NCI-H2107 treated with DMSO at 0.1 percent for 48 hours (cell line): ENCODE measurements around the gene FTH1.

Experiments used
- DNase-seq: peaks from one replicate; lab custom pipeline; 2025; ENCODE audit not compliant: unreplicated experiment; lab: John Stamatoyannopoulos, UW

The FTH1 gene

DNA sequence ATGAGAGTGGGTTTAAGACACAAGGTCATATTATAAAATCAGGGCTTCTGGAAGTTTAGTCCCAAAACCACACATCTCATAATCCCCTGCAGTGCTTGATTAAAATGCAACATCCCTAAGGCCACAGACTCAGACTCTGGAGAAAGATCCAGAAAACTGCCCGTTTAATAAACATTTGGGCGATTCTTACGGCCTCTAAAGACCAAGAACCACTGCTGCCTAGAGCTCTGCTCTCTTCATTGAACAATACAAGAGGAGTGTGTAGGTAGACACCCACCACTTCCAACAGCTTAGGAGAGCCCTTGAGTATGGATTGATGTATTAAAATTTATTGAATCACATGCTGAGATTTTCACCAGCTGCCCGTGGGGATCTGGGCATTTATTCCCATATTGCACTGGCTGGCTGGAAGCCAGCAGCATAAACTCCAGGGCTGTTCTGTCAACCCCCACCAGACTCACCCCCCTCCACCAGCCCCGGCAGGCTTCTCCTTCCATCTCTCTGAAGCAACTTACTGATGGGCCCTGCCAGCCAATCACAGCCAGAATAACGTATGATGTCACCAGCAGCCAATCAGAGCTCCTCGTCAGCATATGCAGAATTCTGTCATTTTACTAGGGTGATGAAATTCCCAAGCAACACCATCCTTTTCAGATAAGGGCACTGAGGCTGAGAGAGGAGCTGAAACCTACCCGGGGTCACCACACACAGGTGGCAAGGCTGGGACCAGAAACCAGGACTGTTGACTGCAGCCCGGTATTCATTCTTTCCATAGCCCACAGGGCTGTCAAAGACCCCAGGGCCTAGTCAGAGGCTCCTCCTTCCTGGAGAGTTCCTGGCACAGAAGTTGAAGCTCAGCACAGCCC is 18.0 kb downstream of the FTH1 start:
- peak; percentile 94 for DNase-seq

DNA sequence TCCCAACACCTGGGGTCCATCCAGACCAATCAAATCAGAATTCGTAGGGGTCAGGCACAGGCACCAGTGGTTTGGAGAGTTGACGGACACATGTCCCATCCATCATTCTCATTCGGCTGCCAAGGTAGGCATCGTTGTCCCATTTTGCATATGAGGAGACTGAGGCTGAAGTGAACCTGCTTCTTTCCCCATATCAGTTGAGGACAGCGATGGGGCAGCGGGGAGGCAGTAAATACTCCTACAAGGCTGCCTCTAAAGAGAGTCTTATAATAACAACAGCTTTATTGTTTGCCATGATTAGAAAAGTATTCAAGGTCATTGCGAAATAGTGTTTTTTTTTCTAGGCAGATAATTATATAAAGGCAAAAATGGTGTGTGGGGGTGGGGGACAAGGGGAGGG is 18.9 kb downstream of the FTH1 start:
- DNase-seq, result no peak

DNA sequence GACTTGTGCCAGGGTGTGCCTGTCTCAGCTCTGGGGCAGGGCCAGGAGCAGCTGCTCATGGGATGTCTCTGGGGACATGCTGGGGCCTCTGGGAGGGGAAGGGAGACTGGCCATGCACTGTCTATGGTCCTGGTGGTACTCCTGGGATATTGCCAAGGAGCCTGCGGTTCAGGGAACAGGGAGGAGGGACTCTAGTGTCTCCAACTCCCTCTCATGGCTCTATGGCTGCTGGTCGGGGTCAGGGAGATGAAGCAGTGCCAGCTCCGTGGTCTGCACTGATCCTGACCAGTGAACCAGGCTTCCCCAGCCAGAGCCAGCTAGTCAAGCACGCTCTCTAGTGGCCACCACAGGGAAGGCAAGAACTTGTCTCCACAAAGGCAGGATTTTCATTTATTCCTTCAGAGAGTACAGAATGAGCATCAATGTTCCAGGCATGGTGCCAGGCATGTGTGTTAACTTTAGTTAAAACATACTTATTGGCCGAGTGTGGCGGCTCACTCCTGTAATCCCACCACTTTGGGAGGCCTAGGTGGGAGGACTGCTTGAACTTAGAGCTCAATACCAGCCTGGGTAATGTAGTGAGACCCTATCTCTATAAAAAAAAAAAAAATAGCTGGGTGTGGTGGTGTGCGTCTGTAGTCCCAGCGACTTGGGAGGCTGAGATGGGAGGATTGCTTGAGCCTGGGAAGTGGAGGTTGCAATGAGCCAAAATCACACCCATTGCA is 19.8 kb downstream of the FTH1 start:
- peak; percentile 77 for DNase-seq

DNA sequence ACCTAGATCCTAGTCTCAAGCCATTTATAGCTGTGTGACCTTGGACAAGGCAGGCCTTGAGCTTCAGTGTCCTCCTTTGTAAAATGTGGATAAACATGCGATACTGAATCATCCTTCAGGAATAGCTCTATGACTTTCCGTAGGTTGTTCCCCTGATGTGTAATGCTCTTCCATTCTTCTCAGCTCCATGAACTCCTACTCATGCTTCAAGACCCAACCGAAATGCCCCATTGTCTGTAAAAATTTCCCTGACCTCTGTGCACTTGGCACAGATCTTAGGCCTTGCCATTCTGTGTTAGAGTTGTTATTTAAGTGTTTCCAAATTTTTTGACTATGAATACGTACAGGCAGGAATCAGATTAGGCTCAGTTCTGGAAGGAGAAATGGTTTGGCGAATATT is 20.5 kb downstream of the FTH1 start:
- DNase-seq, result no peak

DNA sequence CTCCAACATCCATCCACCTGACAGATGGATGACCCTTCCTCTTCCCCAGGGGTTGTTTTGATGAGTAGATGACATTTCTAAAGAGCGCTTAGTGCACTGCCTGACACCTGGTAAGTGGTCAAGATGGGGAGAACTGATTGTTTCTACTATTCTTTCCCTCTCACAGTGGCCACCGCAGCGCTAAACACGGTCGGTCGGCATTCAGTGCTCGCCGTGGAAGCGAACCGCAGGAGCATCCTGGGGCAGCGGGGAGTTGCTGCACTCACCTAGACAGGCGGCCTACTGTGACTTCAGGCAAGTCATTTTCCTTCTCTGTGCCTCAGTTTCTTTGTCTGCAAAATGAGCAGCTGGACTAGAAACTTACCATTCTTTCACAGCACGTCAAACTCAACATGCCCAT is 22.2 kb downstream of the FTH1 start:
- no peak for DNase-seq

DNA sequence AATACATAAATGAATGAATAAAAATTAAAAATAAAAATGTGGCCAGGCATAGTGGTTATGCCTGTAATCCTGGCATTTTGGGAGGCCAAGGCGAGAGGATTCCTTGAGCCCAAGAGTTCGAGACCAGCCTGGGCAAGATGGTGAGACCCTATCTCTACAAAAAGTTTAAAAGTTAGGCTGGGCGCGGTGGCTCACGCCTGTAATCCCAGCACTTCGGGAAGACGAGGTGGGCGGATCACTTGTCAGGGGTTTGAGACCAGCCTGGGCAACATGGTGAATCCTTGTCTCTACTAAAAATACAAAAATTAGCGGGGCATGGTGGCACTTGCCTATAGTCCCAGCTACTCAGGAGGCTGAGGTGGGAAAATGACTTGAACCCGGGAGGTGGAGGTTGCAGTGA is 27.0 kb downstream of the FTH1 start:
- no peak for DNase-seq

DNA sequence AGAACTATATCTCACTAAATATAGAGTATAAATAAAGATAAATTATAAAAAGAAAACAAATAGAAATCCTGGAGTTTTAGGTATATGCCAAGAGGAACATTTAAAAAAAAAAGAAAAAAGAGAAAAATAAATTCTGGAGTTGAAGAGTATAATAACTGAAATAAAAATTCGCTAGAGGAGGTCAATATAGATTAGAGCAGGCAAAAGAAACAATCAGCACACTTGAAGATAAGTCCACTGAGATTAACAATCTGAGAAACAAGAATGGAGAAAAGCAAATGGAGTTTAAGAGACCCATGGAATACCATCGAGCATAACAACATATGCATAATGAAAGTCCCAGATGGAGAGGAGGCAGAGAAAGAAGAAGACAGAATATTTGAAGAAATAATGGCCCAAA is 31.6 kb downstream of the FTH1 start:
- no peak for DNase-seq

DNA sequence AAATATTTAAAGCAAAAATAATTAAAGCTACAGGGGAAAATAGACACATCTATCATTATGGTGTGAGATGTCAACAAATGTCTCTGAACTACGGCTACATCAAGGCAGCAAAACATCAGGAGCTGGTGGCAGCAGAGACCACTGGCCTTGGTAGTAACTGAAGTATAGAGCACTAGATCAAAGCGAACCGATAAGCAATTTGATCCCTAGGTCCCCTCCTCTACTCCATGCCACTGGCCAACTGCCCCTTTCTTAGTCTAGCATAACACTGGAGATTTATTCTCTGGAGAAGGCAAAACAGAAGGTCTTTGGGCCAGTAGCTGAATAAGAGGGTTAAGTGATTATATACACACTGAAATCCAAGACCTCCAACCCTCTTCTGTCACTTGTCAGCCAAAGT is 36.5 kb downstream of the FTH1 start:
- no peak for DNase-seq

DNA sequence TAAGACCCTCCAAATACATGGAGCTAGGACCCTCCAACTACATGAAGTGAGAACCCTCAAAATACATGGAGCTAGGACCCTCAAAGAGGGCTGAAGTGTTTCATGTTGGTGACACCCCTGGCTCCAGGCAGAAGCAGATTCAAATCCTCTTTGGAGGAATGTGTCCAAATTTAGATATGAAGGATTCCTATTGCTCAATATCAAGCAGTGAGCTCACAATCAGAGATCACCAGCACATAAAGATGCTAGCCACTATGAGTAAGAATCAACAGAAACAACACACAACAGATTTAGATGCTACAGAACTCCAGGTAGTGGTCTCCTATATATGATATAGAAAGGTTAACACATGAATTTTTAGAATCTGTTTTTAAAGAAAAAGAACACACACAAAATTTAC is 38.8 kb downstream of the FTH1 start:
- DNase-seq, result no peak

DNA sequence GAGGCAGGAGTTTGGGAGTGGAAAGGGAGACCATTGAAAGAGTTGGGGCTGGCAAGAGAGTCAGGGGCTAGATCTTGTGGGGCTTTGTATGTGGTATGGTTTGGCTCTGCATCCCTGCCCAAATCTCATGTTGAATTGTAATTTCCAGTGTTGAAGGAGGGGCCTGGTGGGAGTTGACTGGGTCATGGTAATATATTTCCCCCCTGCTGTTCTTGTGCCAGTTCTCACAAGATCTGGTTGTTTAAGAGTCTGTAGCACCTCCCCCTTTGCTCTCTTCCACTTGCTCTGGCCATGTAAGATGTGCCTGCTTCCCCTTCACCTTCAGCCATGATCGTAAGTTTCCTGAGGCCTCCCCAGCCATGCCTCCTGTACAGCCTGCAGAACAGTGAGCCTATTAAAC is 39.9 kb downstream of the FTH1 start:
- DNase-seq, result no peak

DNA sequence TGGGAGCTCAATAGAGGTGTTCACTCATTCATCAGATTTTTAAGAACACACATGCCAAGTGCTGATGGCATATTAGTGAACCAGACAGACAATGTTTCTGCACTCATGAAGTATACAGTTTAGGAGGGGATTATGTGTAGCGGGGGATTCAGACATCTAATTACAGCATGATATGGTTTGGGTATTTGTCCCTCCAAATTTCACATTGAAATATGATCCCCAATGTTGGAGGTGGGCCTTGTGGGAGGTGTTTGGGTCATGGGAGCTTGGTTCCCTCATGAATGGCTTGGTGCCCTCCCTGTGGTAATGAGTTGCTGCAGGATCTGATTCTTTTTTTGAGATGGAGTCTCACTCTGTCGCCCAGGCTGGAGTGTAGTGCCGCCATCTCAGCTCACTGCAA is 41.2 kb downstream of the FTH1 start:
- DNase-seq, result no peak

DNA sequence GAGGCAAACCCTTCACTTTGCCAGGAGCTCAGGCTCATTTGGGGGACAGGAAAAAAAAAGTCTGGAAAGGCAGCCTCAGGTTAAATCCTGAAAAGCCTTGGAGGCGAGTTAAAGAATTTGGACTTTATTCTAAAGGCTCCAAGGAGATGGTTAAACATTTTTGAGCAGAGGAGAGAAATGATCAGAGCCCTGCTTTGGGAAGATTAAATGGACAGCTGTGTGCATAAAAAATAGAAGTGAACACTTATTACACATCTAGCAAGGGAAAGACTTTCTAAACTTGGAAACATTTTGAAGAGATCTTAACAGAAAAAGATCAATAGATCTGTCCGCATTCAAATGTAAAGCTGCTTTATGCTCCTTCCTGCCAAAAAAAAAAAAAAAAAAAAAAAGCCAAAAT is 41.7 kb downstream of the FTH1 start:
- DNase-seq, result no peak

DNA sequence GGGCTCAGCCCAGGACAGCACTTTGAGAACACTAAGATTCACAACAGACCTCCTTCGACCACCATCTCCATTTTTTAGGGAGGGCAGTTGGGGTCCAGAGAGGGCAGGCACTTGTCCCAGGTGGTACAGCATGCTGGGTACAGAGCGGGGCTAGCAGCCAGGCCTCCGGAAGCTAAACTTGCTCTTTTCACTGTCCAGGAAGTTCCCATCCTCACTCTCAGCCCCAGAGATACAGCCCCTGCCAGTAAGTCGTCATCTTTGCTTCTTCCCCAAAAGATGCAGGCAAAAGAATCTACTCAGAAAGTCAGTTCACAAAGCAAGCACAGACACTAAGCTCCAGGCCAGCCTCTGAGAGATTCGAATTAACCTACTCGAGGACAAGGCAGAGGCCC is 43.4 kb downstream of the FTH1 start:
- no peak for DNase-seq

DNA sequence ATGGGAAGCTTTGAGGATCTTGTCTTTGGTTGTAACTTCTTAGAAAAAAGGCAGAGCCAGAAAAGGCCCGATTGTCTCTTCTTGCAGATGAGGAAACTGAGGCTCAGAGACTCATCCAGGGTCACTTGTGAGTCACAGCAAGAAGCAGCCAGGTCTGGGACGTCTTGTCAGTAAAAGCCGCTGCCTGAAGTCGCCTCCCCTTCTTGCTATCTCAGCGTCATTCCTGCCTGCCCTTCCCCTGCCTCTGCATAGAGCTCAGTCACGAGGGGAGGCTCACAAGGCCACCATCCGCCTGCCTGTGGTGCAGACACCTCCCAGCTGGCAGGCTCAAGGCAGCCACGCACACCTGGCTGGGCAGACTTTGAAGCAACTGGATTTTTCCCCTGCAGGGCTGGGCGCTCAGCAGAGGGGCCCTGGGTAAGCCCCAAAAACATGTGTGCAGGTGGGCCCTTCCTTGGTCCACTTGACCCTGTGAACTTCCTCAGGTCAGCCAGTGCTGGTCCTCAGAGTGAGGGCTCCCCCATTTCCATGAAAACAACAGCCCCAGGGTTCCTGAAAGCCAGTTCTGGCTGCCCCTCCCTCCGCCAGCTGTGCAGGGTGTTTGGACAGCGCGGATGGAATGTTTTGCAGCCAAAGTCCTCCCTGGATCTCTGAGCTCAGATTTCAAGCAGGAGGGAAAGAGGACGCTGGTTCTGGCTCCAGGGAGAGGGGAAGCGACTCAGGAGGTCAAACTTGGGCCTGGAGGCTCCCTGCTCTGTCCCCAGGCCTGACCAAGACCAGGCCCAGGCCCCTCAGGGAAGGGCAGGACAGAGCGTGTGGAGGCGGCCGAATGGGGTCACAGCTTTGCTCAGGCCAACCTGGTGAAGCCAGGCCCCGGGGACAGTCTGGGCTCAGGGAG is 44.0 kb downstream of the FTH1 start:
- DNase-seq, result no peak

DNA sequence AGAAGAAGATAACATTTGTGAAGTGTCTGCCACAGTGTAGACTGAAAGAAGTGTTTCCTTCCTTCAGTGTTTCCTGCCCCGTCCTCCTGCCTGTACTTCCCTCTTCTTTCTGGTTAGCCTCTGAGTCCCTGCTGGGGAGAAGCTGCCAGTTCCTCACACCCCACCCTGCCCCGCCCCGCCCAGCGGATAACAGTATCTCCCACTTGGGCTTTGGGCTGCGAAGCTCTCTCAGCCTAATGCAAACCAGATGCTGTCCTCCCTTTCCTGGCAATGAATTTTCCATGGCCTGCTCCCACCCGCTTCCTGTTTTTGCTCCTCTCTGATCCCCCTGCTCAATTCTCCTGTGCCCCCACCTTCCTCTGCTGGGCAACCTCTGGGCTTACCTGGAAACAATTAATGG is 44.9 kb downstream of the FTH1 start:
- no peak for DNase-seq

DNA sequence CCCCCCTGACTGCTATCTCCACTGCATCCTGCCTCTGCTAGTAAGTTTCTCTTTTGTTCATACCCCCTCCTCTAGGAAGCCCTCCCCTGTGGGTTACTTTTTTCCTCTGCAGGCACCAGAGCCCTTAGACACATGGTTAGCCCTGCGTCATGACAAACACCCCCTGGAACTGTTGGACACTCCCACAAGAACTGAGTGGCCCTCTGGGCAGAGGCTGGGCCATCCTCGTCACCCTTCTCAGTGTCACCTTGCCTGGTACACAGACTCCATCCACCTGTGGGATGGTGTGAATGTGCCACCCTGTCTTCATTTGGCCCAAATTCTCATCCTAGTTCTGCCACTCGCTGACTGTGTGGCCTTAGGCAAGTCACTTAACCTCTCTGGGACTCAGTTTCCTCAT is 46.0 kb downstream of the FTH1 start:
- DNase-seq, result no peak

DNA sequence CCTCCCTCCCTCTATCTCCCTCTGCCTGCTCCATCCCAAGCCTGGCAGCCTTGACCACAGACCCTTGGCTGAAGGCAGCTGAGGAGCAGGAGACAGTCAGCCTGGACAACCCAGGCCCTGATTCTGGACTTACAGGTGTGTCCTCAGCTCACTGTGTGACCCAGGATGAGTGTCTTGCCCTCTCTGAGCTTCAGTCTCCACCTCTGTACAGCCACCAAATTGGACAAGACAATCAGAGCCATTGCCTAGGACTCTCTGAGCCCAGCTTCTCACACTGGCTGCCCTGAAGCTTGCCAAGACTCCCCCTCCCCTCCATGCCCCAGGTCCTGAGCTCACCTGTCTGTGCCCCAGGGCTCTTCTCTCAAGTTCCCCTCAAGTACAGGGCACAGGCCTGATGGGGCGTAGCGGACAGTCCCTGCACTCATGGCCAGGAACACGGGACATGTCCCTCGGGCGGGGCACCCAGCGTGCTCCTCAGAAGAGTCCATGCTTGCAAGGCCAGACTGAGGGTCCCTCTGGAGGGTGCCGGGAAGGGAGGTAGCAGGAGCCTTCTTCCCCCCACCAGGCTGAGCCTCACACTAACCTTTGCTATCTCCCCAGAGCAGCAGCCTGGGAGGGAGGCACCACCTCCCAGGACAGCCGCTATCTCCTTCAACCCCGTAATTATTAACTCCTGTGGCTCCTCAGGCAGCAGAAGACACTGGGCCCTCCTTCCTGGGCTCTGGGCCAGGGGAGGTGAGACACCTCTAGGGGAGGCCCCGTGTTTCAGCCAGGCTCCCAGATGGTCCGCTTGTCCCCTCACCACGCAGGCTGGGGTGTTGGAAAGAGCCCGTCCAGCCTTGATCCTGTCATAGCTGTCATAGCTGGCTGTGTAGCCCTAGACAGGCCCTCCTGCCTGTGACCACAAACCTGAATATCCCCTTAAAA is 47.5 kb downstream of the FTH1 start:
- no peak for DNase-seq

DNA sequence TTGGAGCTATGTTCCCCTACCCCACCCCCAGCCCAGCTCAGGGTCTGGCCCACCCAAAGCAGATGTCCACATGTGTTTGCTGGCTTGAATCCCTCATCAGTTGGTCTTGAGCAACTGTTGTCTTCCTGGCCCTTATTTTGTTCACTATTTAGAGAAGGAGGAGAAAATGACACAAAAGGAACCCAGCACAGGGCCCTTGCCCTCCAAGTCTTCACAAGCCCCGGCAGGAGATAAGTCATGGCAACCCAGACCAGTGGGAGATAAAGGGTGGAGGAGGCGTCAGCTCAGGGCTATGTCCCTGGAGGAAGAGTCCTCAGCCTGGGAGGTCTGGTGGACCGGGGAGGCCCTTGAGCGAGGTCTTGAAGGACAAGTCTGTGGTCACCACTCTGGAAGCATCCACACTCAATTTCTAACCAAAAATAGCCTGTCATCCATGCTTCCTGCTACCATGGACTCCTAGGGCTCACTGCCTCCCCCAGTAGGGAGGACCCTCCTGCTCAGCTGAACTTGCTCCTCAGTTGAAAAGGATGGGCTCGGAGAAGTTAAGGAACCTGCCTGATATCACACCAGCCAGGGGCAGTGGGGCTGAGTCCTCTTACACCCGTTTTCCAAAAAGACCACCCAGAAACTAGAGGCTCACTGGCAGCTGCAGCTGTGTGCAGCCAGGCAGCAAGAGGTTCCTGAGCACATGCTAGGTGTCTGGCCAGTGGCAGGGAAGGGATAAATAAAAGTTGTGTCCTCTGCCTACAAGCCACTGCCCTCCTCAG is 48.3 kb downstream of the FTH1 start:
- DNase-seq, result no peak

DNA sequence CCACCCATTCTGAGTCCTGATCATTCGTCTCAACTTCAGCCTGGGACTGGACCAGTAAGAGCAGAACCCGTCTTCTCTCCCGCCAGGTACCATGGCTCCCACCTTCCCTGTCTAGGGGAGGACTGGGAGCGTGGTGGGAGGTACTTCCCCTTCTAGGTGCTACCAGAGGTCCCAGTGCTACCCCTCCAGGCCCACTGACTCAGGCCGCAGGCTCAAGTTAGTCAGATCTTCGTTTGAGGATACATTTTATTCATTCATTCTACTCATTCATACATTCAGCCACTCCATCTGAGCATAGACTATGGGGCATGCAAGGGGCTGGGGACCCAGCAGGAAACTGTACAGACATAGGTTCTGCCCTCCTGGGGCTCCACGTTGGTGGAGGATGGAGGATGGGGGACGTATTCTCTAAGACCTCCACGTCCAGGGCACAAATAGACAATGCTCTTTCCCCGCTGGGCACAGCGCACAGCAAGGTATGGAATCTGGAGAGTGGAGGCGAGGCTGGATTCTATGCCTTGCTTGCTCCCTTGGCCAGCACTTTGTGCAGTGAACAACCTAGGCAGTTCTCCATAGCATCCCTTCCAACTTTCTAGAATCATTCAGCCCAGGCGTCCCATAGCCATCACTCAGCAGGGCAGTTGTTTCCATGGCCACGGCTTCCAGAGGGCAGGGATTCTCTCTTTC is 49.0 kb downstream of the FTH1 start:
- no peak for DNase-seq
